HG03097 (cell line): ENCODE measurements around the gene MBP.

Experiments
- ATAC-seq: cut with Tn5 transposase; IDR thresholded peaks from one replicate; pipeline ENCODE4 v1.9.1; 2021; ENCODE audit not compliant: unreplicated experiment, low FRiP score

Gene MBP

GRCh38 chr18:77069931-77070330 lies 62.7 kb downstream of the MBP start:
- ATAC-seq = no peak

- no peak for ATAC-seq
Observed at GRCh38 chr18:77069482-77069881, 63.1 kb downstream of the MBP start.

GRCh38 chr18:77068321-77069312 lies 64.0 kb downstream of the MBP start:
- no peak for ATAC-seq

- no peak for ATAC-seq
Observed at GRCh38 chr18:77067291-77068061, 65.1 kb downstream of the MBP start.

- no peak for ATAC-seq
Observed at GRCh38 chr18:77066689-77067088, 65.9 kb downstream of the MBP start.

GRCh38 chr18:77066101-77066500 lies 66.5 kb downstream of the MBP start:
- no peak for ATAC-seq

GRCh38 chr18:77065221-77065981 lies 67.2 kb downstream of the MBP start:
- ATAC-seq = peak; percentile 31

GRCh38 chr18:77063260-77063659 lies 69.3 kb downstream of the MBP start:
- peak; percentile 40 for ATAC-seq

GRCh38 chr18:77062518-77063003 lies 70.0 kb downstream of the MBP start:
- peak; percentile 46 for ATAC-seq

- ATAC-seq = peak; percentile 32
Observed at GRCh38 chr18:77061946-77062517, 70.6 kb downstream of the MBP start.

GRCh38 chr18:77061281-77061945 lies 71.2 kb downstream of the MBP start:
- no peak for ATAC-seq

- ATAC-seq = no peak
Observed at GRCh38 chr18:77060151-77060550, 72.4 kb downstream of the MBP start.

- ATAC-seq = no peak
Observed at GRCh38 chr18:77059294-77059916, 73.2 kb downstream of the MBP start.

- no peak for ATAC-seq
Observed at GRCh38 chr18:77058290-77058835, 74.2 kb downstream of the MBP start.

GRCh38 chr18:77057006-77057395 lies 75.6 kb downstream of the MBP start:
- ATAC-seq = no peak

GRCh38 chr18:77056344-77057005 lies 76.1 kb downstream of the MBP start:
- ATAC-seq = no peak

- ATAC-seq = no peak
Observed at GRCh38 chr18:77055429-77056300, 76.9 kb downstream of the MBP start.
